DOHH2 (cell line): ENCODE results near the gene BPHL.

ENCODE experiments used
- EZH2phosphoT487 ChIP-seq: fragments of 200-600 bp; sonication (generic); IDR thresholded peaks from 2 replicates; pipeline ENCODE4 v1.6.1; 2017; ENCODE audit warnings: borderline replicate concordance, mild to moderate bottlenecking, antibody characterized with exemption, low read length, moderate library complexity, mixed read lengths
- TF ChIP-seq, protein P1 (sequence below): fragments of 200-600 bp; sonication (generic); IDR thresholded peaks from one replicate; pipeline ENCODE4 v1.5.1; 2014; ENCODE audit warnings: antibody characterized with exemption, mild to moderate bottlenecking, low read depth, low read length; ENCODE audit not compliant: poor library complexity, severe bottlenecking

DNA sequence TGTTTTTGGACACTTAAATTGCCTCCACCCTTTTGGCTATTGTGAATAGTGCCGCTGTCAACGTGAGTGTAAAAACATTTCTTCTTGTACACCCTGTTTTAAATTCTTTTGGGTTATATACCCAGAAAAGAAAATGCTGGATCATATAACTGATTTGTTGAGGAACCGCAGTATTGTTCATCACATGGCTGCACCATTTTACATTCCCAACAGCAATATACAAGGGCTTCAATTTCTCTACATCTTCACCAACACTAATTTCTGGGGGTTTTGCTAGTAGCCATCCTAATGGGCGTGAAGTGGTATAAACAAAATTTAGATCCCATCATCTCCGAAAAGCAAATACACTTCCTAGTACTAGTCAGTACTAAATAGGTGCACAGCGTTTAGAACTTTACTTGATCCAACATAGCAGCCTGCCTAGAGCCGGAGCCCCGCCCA, 579 bp upstream of the BPHL start:
- TF ChIP-seq, protein P1, sequence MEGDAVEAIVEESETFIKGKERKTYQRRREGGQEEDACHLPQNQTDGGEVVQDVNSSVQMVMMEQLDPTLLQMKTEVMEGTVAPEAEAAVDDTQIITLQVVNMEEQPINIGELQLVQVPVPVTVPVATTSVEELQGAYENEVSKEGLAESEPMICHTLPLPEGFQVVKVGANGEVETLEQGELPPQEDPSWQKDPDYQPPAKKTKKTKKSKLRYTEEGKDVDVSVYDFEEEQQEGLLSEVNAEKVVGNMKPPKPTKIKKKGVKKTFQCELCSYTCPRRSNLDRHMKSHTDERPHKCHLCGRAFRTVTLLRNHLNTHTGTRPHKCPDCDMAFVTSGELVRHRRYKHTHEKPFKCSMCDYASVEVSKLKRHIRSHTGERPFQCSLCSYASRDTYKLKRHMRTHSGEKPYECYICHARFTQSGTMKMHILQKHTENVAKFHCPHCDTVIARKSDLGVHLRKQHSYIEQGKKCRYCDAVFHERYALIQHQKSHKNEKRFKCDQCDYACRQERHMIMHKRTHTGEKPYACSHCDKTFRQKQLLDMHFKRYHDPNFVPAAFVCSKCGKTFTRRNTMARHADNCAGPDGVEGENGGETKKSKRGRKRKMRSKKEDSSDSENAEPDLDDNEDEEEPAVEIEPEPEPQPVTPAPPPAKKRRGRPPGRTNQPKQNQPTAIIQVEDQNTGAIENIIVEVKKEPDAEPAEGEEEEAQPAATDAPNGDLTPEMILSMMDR: no peak
- TF ChIP-seq EZH2phosphoT487: no peak
